Colonic mucosa (tissue), 4 donors: Measurements from ENCODE around the gene RASD1. TPM values are rescaled to one million over a fixed set of nuclear protein-coding genes. Genes with fewer than 3 reads are reported as not detected.

Source experiments
- DNase-seq: peaks from one replicate; pipeline ENCODE4 v3.0.0-alpha.2; 2020
- H3K27ac ChIP-seq: fragments of 200-600 bp; one replicate; pipeline ENCODE4 v1.8.0; 2021
- H3K27me3 ChIP-seq: fragments of 200-600 bp; one replicate; pipeline ENCODE4 v1.8.0; 2021
- H3K36me3 ChIP-seq: fragments of 200-600 bp; one replicate; pipeline ENCODE4 v1.8.0; 2021
- H3K4me1 ChIP-seq: fragments of 200-600 bp; one replicate; pipeline ENCODE4 v1.8.0; 2021; ENCODE audit warnings: mild to moderate bottlenecking
- H3K4me3 ChIP-seq: fragments of 200-600 bp; one replicate; pipeline ENCODE4 v1.8.0; 2021
- H3K9ac ChIP-seq, 2 donors: one replicate each; pipeline ENCODE4 v1.7.0; 2013; ENCODE audit warnings: control low read depth in 2 of 2, low read depth in 2 of 2, low read length in 2 of 2
- H3K9me3 ChIP-seq: fragments of 200-600 bp; one replicate; pipeline ENCODE4 v1.8.0; 2021
- intact Hi-C: fragments of 100-400 bp; cut with DNase I; formaldehyde crosslinking; loops from one replicate; pipeline ENCODE4 v1.14.1; 2022
- total RNA-seq, 2 donors: library from RNA; stranded (reverse); fragmentation: NEBNext Ultra II Directional in 1 of 2; extraction: Animal tissue kit (Norgen Biotek cat#: 25700) in 1 of 2; gene quantifications; one replicate each; pipeline ENCODE4 v1.2.1, GENCODE V29; 2021
- TF ChIP-seq, protein P1 (sequence below): fragments of 200-600 bp; IDR thresholded peaks from one replicate; pipeline ENCODE4 v1.8.0; 2022; ENCODE audit warnings: antibody characterized with exemption, mild to moderate bottlenecking
- donor health status: healthy.
- donor health status: DM: no; HTN: no; CAD: no.
- donor health status: DM: no; HTN: no; CAD: no.

Gene RASD1
- total RNA-seq, 2 donors from 2014 or later, result 21.6 to 24.9 TPM

DNA sequence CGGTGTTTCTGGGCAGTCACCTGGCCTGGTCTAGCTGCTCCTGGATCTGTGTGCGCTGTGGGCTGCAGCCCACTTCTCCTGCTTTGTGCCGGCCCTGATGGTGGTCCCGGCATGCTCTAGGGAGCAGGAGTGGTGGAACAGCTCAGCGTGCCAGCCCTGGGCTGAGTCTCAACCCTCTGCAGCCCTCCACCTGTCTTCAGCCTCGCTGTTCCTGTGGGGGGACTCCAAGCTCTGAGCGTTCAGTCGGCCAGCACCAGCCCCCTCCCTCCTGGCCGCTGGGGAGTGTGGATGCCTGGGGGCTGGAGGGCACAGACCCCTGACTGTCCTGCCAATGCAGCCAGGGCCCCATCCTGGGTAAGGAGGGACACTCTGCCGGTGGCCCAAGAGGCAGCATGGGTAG, 23.7 kb upstream of the RASD1 start:
- Histone ChIP-seq H3K36me3 (no peaks in the 10 kb centered on the region), H3K27me3 (no peaks in the 10 kb centered on the region), H3K4me1 (no peaks in the 10 kb centered on the region), H3K9me3 (no peaks in the 10 kb centered on the region), H3K27ac (no peak overlapping the region), H3K9ac (no peak overlapping the region), H3K4me3 (no peak overlapping the region)
- TF ChIP-seq, protein P1, sequence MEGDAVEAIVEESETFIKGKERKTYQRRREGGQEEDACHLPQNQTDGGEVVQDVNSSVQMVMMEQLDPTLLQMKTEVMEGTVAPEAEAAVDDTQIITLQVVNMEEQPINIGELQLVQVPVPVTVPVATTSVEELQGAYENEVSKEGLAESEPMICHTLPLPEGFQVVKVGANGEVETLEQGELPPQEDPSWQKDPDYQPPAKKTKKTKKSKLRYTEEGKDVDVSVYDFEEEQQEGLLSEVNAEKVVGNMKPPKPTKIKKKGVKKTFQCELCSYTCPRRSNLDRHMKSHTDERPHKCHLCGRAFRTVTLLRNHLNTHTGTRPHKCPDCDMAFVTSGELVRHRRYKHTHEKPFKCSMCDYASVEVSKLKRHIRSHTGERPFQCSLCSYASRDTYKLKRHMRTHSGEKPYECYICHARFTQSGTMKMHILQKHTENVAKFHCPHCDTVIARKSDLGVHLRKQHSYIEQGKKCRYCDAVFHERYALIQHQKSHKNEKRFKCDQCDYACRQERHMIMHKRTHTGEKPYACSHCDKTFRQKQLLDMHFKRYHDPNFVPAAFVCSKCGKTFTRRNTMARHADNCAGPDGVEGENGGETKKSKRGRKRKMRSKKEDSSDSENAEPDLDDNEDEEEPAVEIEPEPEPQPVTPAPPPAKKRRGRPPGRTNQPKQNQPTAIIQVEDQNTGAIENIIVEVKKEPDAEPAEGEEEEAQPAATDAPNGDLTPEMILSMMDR, result no peak
- intact Hi-C loops, result no loop called here
- DNase-seq, result no peak

DNA sequence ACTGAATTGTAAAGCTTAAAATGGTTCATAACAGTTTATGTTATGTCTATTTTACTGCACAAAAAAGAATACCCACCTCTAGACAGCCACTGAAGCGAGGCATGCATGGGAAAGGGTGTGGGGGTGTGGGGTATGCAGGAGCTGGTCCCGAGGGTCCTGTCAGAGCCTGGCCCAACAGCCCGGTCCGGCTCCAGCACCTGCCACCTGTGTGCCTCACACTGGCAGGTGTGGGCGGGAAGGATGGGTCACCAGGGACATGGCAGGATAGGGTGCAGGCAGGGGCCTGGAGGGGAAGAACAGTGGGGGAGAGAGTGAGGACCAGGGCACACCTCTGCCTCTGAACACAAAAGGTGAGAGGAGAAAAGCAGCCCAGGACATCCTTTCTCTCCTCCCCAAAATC, 22.8 kb upstream of the RASD1 start:
- Histone ChIP-seq H3K4me3 (no peak overlapping the region), H3K9me3 (no peaks in the 10 kb centered on the region), H3K4me1 (no peaks in the 10 kb centered on the region), H3K36me3 (no peaks in the 10 kb centered on the region), H3K9ac (no peak overlapping the region), H3K27ac (no peak overlapping the region), H3K27me3 (no peaks in the 10 kb centered on the region)
- DNase-seq, result no peak
- intact Hi-C loops, result no loop called here
- TF ChIP-seq, protein P1, result no peak

DNA sequence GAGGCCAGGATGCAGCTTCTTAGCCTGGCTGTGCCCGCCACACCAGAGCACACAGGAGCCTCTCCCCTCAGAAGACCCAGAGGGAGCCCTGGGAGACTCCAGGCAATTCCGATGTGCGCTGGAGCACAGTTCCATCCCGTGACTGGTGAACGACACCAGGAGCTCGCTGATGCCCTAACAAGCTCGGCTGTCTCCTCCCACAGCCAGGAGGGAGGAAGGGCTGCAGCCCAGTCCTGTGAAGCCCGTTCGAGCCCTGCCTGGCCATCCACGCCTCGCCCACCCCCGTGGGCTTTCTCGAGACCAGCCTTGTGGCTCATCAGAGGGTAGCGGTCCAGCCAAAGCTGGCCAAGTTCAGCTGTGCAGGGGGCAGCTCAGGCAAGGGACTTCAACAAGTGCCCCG, 21.8 kb upstream of the RASD1 start:
- no peak for DNase-seq
- H3K4me3 ChIP-seq, result no peak overlapping the region
- no peaks in the 10 kb centered on the region for H3K36me3 ChIP-seq
- TF ChIP-seq, protein P1, result no peak
- no peaks in the 10 kb centered on the region for H3K4me1 ChIP-seq
- intact Hi-C loops, result no loop called here
- H3K27me3 ChIP-seq, result no peaks in the 10 kb centered on the region
- H3K27ac ChIP-seq, result no peak overlapping the region
- no peak overlapping the region for H3K9ac ChIP-seq
- no peaks in the 10 kb centered on the region for H3K9me3 ChIP-seq

GRCh38 chr17:17516941-17517720, 20.9 kb upstream of the RASD1 start:
- Histone ChIP-seq H3K4me1 (no peaks in the 10 kb centered on the region), H3K36me3 (no peaks in the 10 kb centered on the region), H3K27me3 (no peaks in the 10 kb centered on the region), H3K4me3 (no peak overlapping the region), H3K9ac (no peak overlapping the region), H3K27ac (no peak overlapping the region), H3K9me3 (no peaks in the 10 kb centered on the region)
- TF ChIP-seq, protein P1, result no peak
- DNase-seq, result no peak
- intact Hi-C loops, result no loop called here

- Histone ChIP-seq H3K9ac (no peak overlapping the region), H3K4me1 (no peaks in the 10 kb centered on the region), H3K27ac (no peak overlapping the region), H3K36me3 (no peaks in the 10 kb centered on the region), H3K4me3 (no peak overlapping the region), H3K27me3 (no peaks in the 10 kb centered on the region), H3K9me3 (no peaks in the 10 kb centered on the region)
- no peak for DNase-seq
- intact Hi-C loops, result no loop called here
- TF ChIP-seq, protein P1, result no peak
Observed at GRCh38 chr17:17515934-17516930, 20.0 kb upstream of the RASD1 start.
